Suprapubic skin (tissue), 3 donors: ENCODE data around the gene RBM4.

Source experiments
- EP300 ChIP-seq: sonication (generic); formaldehyde crosslinking; IDR thresholded peaks from one replicate; pipeline ENCODE4 v1.6.1; 2017; ENCODE audit warnings: antibody characterized with exemption
- POLR2A ChIP-seq, 2 donors: fragments of 450-650 bp; IDR thresholded peaks; one replicate each; pipeline ENCODE4 v1.6.1; 2017; ENCODE audit warnings: antibody characterized with exemption in 2 of 2, mild to moderate bottlenecking in 2 of 2, moderate library complexity in 2 of 2
- TF ChIP-seq, protein P1 (sequence below), 2 donors: fragments of 200-600 bp in 1 of 2; fragments of 450-650 bp in 1 of 2; sonication (generic) in 1 of 2; IDR thresholded peaks; one replicate each; pipeline ENCODE4 v1.5.1; 2016 to 2019; ENCODE audit warnings: antibody characterized with exemption in 2 of 2, mild to moderate bottlenecking in 1 of 2, moderate library complexity in 1 of 2

DNA sequence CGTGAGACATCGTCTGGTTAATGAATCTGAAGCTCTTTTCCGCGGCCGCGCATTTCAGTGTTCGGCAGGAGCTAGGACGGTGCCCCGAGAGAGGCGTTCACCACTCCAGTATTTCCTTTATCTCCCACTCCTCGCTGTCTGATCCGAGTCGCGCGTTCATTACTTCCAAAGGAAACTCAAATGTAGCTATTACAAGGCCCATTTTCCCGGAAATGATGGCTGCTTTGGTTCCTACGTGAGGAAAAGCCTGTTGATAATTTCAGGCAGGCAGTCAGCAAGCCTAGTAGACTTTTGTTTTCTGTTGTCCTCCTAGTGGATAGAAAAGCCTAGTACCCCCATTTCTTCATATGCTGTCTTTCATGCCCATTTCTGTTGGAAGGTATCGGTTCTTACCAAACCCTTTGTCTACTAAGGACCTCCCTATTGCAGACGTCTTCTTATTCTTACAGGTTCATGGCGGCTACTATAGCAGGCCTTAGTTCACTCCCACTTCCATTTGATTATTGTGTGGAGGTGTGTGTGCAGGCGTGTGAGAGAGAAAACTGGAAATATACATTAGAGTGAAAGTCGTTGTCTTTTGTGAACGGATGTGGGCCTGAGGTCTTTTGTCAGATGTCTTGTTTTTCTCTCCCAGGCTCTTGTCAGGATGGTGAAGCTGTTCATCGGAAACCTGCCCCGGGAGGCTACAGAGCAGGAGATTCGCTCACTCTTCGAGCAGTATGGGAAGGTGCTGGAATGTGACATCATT is 737 bp downstream of the RBM4 start:
- TF ChIP-seq, protein P1, sequence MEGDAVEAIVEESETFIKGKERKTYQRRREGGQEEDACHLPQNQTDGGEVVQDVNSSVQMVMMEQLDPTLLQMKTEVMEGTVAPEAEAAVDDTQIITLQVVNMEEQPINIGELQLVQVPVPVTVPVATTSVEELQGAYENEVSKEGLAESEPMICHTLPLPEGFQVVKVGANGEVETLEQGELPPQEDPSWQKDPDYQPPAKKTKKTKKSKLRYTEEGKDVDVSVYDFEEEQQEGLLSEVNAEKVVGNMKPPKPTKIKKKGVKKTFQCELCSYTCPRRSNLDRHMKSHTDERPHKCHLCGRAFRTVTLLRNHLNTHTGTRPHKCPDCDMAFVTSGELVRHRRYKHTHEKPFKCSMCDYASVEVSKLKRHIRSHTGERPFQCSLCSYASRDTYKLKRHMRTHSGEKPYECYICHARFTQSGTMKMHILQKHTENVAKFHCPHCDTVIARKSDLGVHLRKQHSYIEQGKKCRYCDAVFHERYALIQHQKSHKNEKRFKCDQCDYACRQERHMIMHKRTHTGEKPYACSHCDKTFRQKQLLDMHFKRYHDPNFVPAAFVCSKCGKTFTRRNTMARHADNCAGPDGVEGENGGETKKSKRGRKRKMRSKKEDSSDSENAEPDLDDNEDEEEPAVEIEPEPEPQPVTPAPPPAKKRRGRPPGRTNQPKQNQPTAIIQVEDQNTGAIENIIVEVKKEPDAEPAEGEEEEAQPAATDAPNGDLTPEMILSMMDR (IDR thresholded peaks at IDR 0.05), result no peak
- TF ChIP-seq POLR2A (IDR thresholded peaks at IDR 0.05) (no peak), EP300 (no peak)
